GM18951 (cell line): ENCODE results near the gene LIMS4.
"Not testable (repeated sequence)": the region's sequence is repeated elsewhere in the genome, so short reads cannot be mapped to it uniquely, and the experiment has no call there.

Source experiments
- in situ Hi-C: fragments of 300-500 bp; cut with MboI; formaldehyde crosslinking; loops from one replicate; pipeline ENCODE4 v1.12.0; 2022; ENCODE audit warnings: low sequenced_read_pairs, mixed read lengths, inconsistent platforms; ENCODE audit not compliant: unreplicated experiment

The LIMS4 gene

DNA sequence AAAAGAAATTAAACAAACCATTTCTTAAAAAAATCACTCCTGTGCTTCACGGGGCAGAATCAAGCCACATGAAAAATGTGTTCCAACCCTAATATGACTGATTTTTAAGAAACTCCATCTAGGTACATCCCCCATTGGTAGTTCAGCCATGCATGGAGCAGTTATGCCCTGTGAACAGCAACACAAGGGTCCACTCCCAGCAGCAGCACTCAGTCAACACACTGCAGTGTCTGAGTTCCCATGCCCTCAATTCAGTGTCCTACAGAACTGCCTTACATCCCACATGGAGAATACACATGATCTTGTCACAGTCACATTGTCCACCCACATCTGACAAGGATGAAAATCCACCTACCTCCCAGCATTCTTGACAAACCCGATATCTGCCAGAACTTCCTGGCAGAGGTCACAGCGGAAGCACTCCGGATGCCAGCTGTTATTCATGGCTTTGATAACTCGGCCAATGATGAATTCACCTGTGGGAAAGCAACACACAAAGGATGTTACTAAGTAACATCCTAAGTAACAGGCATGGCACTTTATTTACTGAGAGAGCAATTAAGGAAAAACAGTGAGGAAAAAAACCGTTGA, 17.4 kb downstream of the LIMS4 start:
- in situ Hi-C loops = not testable (repeated sequence)

DNA sequence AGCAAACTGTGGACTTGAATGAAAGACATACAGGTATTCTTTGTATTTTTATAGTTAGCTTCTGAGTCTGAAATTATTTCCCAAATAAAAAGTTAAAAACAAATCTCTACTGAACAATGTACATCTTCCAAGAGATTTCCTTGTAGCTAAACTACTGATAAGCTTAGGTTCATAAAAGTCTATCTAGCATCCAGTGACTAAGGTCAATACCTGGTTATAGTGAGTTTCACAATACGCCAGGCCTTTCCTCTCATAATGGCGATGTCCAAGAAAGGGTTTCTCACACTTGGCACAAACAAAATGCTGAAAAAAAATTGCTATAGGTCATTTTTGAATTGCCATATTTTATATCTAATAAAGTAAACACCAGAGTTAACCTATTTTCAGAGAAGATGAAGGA, 21.7 kb downstream of the LIMS4 start:
- in situ Hi-C loops = not testable (repeated sequence)

DNA sequence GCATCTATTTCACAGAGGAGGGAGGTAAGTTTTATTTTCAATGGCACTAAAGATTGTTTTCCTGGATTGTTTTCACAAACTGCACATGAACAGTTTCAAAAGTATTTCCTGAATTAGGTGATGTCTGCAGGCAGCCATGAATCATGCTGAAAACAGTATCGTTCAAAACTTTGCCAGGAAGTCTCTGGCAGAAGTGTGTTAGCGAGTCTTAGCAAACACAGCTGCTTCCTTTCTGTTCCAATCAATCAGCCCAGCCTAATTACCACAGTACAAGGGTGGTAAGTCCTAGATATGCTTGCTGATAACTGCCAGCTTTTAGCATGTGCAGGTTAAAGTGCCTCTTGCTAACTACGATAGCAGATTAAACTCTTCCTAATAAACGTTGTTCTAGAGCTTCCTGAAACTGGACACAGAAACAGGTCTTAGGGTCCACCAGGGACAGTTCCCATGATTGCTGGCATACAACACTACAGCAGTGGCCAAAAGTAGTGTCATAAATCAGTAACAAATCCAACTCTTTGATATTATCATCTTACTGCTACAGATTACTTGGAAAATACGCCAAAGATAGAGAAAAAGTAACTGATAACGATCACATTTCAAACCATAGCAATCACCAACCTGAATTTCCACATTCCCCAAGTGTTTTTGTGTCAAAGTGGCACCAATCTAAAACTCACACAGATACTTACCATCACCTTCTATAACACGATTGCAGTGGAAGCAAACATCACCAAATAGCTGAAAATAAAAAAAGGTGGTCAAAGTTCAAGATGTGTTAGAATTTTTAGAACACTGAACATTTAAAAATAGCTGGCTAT, 23.3 kb downstream of the LIMS4 start:
- in situ Hi-C loops = not testable (repeated sequence)

DNA sequence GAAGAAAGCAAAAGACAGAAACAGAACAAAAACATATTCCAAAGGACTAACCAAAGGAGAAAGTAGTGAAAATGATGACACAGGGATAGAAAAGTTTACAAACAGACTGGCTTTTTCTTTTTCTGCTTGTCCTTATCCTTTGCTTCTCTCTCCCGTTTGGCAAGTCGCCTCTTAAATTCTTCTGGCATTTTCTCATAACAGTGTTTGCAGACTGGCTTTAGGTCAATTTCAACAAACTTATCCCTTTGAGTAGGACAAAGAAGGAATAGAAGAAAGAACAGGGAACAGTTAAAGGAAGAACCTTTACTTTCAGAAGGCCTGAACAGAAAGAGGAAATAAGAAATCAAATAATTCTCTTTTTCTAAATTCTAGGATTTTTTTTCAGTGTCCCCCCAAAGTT, 26.0 kb downstream of the LIMS4 start:
- in situ Hi-C loops = not testable (repeated sequence)

DNA sequence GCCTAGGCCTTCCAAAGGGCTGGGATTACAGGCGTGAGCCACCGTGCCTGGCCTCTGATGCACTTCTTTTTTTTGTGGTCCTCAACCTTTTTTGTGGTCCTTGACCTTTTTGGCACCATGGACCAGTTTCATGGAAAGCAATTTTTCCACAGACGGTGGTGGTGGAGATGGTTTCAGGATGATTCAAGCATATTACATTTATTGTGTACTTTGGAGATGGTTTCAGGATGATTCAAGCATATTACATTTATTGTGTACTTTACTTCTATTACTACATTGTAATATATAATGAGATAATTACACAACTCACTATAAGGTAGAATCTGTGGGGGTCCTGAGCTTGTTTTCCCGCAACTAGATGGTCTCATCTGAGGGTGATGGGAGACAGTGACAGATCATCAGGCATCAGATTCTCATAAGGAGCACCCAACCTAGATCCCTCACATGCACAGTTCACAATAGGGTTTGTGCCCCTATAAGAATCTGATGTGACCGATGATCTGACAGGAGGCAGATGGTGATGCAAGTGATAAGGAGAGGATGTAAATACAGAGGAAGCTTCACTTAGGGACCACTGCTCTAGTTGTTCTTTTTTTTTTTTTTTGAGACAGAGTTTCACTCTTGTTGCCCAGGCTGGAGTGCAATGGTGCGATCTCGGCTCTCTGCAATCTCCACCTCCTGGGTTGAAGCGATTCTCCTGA, 29.2 kb downstream of the LIMS4 start:
- in situ Hi-C loops = not testable (repeated sequence)

DNA sequence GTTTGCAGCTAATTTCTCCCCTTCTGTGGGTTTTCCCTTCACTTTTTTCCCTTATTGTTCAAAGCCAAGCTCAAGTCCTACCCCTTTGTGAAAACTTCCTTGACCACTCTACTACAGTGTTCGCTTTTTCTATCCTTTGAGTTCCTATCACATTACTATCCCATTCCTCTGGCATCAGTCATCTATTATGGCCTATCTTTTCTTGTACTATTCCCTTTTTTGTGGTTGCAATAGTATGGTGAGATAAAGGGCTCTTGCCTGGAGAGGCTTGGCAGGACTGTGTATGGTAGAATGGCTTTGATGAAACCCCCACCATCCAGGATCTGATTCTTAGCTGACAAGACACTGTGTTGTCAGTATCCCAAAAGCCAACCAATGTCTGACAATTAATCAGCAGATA, 30.7 kb downstream of the LIMS4 start:
- in situ Hi-C loops = not testable (repeated sequence)

DNA sequence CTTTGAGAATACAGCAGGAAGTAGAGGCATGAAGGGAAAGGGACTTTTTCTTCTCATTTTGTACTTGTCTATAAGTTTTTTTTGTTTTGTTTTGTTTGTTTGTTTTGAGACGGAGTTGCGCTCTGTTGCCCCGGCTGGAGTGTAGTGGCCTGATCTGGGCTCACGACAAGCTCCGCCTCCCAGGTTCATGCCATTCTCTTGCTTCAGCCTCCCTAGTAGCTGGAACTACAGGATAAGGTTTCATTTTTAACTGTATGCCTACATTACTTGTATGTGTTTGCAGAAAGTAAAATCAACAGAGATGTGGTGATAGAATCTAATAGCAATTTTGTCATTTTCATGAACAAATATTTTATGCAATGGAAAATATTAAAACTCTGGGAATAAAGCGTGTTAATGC, 38.1 kb downstream of the LIMS4 start:
- in situ Hi-C loops = not testable (repeated sequence)

DNA sequence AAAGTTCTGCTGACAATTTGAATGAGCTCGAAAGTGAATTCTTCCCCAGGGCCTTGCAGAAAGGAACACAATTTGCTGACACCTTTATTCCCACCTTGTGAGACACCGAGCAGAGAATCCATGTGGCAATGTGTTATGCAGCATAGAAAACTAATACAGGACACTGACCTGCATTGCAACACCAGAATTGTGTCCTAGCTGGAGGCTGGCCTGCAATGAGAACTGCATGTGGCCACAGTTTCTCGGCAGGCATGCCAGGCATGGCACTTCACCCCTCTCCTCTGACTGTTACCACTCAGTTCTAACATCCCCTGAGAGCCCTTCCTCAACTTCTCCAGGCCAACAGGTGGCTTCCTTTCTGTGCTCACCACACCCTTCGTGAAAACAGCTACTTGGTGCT, 46.9 kb downstream of the LIMS4 start:
- in situ Hi-C loops = not testable (repeated sequence)

GRCh38 chr2:110424421-110424820, 48.2 kb downstream of the LIMS4 start:
- in situ Hi-C loops = not testable (repeated sequence)

- in situ Hi-C loops = not testable (repeated sequence)
Measured at GRCh38 chr2:110423574-110423962, 49.0 kb downstream of the LIMS4 start.

DNA sequence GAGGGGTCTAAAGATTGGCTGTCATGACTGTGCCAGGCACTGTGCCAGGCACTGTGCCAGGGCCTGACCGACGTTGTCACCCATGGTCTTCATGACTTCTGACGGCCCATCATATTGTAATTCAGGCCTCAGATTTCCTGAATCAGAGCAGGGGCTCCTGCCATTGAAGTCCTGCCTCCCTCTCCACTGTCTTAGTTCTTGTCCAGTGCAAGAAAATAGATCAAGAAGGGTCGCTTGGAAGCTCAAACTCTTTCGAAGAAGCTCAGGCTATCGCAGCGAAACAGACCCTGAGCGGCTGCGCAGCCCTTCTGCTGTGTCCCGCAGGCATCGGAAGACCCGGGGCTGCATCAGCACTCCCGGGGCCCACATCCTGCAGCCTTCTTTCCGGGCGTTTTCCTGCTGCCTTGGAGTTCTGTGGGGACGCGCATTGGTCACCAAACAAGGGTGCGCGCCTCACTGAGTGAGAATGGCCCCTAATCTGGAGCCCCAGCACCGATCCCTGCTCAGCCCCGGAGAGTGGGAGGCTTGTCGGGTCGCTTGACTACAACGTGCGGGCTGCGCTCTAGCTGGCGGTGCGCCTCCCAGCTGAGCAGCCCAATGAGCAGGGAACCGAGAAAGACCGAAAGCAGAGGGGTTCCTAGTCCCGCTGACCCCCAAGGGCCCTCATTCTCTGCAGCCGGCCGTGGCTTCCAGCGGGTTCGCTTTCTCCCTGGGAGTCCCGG, 49.6 kb downstream of the LIMS4 start:
- in situ Hi-C loops = not testable (repeated sequence)

DNA sequence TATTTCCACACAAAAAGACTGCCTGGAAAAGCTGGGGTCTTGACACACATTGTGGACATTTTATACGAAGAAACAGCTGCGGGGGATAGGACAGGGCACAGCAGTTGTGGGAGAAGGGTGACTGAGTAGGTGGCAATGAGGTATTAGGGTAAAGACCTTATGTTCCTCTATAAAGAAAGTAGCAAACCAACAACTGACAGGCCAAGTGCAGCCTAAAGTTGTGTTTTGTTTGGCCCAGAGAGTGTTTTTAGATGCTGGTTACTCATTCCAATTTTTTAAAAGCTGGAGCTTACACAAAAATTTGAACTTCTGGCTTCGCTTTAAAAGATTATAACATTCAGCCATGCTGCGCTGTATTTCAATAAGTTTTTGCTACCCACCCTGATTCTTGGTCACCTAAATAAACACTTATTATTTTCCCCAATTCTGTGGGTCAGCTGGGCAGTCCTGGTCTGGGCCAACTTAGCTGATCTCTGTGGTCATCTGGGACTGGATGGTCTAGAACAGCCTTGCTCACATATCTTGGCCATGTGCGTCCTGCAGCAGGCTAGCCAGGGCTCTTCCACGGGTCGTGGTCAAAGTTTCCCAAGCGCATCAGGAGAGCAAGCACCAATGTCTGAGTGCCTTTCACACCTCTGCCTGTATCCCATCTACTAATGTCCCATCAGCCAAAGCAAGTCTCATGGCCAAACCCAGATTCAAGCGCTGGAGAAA, 51.8 kb downstream of the LIMS4 start:
- in situ Hi-C loops = not testable (repeated sequence)

- in situ Hi-C loops = not testable (repeated sequence)
Measured at GRCh38 chr2:110407142-110407541, 65.5 kb downstream of the LIMS4 start.

- in situ Hi-C loops = not testable (repeated sequence)
Measured at GRCh38 chr2:110404988-110405387, 67.6 kb downstream of the LIMS4 start.

DNA sequence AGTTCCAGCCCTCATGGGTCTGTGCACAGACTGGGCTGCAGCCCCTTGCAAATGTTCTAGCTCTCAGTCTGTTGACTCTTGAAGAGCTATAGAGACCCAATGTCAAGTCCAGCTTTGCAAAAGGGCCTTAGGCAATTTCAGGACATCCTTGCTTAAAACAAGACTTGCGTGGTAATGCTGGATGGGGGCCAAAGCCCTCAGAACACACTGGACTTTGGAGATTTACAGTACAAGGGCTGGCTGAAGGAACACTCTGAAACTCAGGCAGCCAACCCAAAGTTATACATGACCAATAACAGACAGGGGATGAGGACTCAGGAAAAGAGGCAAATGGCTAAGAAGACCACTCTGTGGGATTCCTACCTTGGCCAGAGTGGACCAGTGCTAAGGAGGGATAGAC, 68.4 kb downstream of the LIMS4 start:
- in situ Hi-C loops = not testable (repeated sequence)

GRCh38 chr2:110401001-110401618, 71.5 kb downstream of the LIMS4 start:
- in situ Hi-C loops = not testable (repeated sequence)

- in situ Hi-C loops = not testable (repeated sequence)
Measured at GRCh38 chr2:110399378-110399777, 73.2 kb downstream of the LIMS4 start.

DNA sequence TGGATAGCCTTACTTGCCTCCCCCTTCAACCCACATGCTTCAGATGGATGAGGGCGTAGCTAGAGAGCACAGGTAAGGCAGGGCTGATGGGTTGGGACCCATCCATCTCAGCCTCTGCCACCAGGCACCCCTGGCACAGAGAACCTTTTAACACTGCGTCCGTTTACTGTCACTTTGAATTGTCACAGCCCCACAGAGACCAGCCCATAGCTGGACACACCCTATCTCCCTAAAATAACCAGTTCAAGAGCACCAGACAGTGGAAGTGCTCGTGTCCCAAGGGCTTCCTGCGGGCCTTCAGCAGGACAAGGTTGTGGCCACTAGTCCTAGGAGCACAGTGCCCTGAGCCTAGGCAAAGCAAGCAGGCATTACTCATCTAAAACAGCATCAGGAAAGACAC, 76.6 kb downstream of the LIMS4 start:
- in situ Hi-C loops = not testable (repeated sequence)
